Right hindlimb (tissue), 1 donor: ENCODE results near the gene CYS1.
"Not testable (repeated sequence)": the region's sequence is repeated elsewhere in the genome, so short reads cannot be mapped to it uniquely, and the experiment has no call there.

Source experiments
- DNase-seq: peaks from one replicate; pipeline ENCODE4 v3.0.0-alpha.2; 2018

Gene CYS1

DNA sequence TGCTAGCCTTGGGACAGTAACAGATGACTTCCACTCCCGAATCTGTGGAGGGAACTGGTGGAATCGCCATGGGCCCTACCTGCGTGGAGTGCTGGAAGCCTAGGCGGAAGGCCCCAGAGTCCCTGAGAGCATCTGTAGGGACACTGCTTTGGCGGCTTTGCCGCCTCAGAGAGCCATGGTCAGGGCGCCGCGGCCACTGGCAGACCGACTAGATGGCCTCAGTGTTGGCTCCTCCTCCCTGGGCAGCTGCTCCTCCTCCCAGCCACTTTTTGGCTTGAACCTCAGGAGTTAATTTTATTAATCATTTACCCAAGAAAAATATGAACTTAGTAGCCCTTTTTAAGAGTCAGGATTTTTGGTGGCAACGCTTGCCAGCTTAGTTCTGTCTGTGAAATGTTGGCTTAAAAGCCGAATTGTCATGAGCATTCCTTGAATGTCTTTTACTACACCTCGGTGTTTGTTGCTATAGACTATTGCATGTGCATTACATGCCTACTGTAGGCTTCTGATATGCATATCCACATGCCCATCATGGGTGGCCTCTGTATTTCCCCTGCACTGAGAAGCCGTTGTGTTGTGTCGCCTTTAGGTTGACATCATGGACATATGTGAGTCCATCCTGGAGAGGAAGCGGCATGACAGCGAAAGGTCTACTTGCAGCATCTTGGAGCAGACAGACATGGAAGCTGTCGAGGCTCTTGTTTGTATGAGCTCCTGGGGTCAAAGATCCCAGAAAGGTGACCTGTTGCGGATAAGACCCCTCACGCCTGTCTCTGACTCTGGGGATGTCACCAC is 34.5 kb downstream of the CYS1 start:
- DNase-seq: no peak

DNA sequence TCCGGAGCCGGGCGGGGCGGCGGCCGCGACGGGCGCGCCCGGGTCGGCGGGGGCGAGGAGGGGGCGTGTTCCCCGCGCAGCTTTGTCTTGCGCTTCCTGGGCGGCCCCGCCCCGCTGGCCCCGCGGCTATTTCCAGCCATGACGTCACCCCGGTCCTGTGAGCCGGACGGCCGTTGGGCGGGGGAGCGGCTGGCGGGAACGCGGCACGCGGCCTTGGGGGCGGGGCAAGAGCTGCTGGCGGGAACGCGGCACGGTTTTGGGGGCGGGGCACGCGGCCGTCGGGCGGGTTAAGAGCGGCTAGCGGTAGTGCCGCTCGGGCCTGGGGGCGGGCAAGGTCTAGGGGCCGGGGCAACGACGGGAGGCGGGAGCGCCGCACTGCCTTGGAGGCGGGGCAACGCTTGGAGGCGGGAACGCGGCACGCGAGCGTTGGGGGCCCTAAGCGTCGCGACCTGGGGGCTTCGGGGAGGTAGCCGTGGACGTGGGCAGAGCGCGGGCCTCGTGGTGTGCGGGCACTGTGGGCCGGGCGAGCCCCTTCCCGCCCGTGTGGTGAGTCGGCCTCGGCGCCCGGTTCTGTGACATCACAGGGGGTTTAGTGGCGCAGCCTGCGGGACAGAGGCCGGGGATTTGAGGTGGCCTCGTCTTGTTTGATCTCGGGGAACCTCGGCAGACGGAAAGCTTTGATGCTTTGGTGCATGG is 36.2 kb downstream of the CYS1 start:
- peak; percentile 98 for DNase-seq

DNA sequence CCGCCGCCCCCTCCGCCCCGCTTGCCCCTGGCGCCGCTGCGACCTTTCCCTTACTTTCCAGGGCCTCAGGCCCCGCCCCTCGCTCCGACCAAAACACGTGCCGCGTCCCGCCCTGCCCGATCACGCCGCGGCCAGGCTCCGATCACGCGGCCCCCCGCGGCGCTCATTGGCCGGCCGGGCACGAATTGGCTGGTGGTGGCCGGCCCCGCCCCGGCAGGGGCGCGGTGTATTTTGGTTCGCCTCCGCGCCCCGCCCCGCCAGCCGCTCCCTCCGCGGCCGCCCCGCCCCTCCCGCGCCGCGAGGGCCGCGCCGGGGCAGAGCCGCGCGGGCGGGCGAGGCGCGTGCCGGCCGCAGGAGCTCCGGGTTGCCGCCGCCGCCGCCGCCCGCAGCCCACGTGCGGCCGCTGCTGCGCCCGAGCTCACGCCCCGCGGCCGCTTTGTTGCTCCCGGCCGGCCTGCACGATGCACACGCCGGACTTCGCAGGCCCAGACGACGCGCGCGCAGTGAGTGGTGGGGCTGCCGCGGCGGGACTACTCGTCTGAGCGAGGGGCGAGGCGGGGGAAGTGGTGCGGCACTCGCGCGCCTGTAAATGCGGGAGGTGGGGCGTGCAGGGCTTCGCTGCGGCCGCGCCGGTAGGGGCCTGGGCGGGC is 36.8 kb downstream of the CYS1 start, which contains the start of gene KLF11:
KLF11 (plus strand) TSS at position 295 of the 650 bp plus-strand sequence; CDS start at position 462, 167 bp downstream.
- DNase-seq: peak; percentile 94

DNA sequence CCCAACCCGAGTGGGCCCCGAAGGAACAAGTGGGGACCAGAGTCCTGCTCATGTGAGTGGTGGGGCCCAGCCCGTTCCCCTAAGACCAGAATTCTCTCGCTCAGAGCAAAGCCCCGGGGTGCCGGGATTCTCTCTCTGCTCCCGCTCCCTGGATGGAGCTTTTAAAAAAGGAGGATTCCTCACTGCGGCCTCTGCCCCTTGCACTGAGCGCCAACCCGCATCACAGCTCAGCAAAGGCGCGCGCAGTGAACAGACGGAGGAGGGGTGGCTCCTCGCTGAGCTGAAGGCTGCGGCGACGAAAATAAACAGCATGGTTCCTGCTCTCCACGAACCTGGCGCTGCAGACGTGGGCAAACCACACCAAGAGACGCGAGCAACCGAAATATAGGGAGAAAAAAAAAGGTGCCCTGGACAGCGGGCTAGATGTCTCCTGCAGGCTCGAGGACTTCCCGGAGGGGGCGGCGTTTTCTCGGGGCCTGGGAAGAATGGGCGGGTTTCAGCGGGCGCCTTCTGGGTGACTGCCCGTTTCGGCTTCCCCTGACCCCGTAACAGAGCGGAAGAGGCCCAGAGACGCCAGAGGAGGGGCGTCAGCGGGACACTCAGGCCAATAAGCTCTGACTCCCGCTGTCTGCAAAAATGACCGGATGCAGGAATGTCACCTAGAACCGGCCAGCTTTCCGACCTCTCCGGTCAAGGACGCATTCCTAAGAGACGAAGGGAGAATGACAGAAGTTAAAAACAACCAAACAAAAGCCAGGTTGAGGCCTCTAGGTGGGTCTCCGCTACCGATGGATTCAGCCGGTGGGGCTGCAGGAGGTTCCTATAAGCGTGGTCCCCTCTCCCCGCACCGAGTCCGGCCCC is 37.7 kb downstream of the CYS1 start:
- peak; percentile 88 for DNase-seq

DNA sequence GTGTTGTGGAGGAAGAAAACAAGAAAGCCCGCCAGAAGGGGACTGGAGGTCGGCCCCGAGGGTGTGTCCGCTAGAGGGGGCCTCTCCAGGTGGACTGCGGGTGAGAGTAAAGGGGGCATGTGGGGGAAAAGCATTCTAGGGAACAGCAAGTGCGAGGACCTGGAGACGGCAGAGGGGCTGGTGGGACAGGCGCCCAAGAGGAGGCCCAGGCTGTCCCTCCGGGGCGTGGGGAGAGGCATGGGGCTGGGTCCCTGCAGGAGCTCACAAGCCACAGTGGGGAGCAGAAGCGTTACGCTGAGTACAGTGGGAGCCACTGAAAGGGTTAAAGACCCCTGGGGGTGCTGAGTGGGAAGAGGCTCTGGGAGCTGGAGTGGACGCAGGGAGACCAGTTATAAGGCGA is 38.5 kb downstream of the CYS1 start:
- no peak for DNase-seq

DNA sequence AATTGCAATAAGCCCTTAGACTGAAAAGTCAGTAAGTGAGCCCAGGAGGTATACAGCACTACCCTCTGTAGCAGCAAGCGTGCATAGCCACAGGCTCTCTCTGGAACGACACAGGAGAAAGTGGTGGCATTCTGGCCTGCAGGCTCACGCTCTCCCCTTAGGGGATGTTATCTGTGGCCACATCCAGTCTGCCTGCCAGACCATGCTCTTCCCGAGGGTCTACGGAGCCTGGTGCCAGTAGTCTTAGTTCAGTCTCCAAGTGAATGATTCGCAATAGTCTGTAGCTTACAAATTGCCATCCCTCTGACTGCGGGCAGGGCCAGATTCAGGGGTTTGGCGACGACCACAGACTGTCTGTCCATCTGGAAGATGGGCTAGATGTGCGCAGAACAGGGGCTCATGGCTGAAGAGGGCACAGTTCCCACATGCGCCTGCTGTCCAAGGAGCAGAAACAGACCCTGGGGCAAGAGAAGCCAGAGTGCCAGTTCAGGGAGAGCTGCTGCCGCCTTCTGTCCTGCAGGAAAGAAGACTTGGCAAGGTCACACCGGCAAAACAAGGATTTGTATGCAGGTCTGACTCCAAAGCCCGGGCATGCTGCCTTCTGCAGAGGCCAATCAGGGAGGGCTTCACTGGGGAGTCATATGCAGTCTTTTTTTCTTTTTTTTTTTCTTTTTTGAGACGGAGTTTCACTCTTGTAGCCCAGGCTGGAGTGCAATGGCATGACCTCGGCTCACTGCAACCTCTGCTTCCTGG is 40.4 kb downstream of the CYS1 start:
- no peak for DNase-seq

DNA sequence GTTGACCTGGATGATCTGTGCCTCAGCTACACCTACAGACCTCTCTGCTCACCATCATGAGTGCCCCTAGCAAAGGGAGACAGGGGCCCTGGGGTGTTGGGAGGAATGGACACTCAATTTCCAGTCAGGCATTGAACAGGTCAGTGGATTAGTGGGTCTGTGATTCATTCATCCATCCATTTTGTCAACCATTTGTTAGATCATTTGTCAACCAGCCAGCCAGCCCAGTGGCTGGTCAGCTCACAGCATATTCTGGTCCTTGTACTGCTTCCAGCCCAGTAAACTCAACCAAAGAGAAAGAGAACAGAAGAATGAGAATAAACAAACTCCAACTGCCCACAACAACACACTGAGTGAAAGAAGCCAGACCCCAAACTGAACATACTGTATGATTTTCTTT is 41.5 kb downstream of the CYS1 start:
- DNase-seq: no peak

DNA sequence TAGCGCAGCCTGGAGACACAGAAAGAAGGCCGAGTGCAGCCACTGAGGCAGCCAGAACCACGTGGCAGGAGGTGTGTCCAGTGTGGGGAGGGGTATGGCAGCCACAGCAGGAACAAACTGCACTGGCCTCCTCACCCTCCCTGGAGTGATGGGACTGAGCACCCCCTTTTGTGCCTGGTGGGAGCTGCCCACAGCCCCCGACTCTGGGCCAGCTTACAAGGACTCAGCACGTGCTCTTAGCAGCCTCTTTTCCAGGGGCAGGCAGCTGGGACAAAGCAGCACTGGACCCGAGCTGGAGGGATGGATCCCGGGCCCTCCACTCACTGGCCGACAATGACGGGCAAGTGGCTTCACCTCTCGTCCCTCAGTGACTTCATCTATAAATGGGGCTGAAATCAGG is 42.1 kb downstream of the CYS1 start:
- DNase-seq: no peak

DNA sequence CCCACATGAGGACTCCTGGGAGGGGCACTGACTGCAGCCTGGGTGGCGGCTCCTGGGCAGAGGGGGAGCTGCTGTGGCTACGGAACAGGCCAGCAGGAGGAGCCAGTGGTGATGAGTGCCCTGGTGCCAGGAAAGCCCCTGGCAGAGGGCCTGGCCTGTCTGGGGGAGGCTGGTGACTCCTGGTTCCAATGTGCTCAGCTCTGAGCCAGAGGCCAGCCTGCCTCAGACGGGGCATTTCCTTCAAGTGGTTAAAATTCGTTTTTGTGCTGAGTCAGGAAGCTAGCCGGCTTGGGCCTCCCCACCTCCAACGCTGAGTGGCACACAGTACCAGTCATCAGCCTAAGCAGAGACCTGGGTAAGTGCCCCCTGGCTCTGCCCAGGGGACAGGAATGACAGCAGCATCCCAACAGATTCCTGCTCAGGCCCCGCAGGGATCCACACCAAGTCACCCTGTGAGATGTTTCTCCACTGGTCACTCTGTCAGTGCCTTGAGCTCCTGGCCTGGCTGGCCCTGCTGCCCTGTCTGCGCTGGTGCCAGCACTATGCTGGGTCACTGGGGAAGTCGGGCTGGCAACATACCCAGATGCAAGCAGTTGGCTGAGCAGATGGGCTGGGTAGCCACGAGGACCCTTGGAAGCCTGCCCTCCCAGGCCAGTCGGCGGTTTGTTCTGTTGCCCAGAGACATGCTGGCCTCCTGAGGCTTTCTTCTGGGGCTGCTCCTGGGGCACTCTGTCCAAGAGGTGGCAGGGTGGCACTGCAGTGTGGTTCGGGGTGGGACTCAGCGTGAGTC is 43.9 kb downstream of the CYS1 start:
- DNase-seq: peak; percentile 73

DNA sequence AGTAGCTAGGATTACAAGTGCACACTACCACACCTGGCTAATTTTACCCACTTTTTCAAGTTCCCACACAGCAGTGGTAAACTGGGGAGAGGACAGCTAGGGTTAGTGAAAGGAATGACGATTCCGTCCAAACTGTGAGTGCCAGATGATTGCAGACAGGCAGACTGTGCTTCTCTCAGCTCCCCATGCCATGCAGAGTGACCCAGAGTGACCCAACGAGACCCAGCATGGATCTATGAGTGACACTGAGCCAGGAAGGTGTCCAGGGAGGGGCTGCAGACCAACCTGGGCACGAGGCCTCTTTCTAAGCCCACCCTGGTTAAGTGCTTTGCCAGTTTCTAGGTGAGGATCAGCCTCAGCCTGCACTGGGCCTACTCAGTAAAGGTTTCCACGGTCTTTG is 44.6 kb downstream of the CYS1 start:
- DNase-seq: no peak

DNA sequence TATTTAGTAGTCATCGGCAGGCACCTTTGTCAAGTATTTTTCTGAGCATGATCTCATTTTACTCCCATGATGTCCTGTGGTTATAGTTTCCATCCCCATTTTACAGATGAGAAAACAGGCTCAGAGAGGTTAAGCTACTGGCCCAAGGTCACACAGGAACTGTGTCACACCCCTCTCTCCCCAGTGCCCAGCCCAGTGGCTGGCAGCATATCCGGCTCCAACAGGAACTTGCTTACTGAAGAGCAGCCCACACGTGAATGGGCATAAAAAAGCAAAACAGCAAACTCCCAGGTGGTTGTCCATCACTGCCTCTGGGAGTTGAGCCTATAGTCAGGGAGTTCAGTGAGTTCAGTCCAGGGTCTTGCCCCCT is 45.2 kb downstream of the CYS1 start:
- no peak for DNase-seq

DNA sequence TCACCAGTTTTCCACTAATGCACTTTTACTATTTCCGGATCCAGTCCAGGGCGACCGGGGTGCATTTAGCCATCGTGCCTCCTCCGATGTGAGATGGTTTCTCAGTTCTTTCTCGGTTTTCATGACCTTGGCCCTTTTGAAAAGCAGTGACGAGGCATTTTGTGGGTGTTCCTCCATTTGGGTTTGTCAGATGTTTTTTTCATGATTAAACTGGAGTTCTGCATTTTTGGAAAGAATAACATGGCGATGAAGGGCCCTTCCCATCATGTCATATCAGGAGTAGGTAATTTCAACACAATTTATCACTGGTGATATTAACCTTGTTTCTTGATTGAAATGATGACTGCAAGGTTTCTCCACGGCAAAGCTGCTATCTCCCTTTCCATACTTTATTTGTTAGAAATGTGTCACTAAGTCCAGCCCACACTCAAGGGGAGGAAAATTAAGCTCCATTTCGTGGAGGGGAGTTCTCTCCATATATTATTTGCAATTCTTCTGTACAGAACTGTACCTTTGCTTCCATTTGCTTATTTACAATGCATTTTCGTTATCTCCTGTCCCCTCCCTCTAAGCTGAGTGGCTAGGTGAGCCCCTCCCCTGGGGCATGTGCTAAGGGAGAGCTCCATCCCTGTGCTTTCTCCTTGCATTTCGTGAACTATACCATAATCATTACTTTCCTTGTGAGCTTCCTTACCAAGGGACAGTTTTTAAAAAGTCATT is 45.7 kb downstream of the CYS1 start:
- no peak for DNase-seq

DNA sequence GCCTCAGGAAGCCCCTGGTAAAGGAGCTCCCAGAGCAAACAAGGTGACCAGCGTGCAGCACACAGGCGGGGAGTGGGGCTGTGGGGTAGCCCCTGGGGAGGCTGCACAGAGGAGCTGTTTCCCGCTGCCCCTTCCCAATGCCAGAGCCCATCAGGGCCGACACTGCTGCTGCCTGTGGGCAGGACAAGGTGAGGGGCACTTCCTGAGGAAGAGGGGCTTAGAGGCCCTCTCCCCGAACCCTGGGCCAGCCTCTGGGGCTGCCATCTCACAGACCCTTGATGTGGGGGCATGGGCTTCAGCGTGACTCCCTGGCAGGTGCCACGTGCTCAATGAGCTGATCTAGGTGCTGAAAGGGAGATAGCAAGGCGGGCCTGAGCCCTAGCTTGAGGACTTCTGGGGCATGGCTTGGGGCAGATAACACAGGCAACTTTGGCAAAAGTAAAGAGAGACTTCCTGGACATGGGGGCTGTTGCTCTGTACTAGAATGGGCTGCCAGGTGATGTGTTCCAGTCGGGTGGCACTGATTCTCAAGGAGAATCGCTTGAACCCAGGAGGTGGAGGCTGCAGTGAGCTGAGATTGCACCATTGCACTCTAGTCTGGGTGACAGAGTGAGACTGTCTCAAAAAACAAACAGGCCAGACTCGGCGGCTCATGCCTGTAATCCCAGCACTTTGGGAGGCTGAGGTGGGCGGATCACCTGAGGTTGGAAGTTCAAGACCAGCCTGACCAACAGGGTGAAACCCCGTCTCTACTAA is 46.8 kb downstream of the CYS1 start:
- no peak for DNase-seq

DNA sequence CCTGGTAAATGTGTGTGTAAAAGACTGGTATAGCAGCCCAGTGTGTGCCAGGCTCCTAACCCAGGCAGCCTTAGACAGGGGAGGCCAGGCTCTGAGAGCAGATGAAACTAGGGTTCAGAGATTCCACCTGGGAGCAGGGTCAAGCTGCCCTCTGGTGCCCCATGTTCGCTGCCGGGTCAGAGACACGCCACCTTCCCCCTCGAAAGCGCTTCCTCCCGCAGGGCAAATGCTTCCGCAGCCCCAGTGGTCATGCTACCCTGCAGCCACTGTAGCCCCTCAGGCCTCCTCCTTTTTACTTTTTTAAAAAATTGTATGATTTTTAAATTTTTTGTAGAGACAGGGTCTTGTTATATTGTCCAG is 47.5 kb downstream of the CYS1 start:
- DNase-seq: no peak

DNA sequence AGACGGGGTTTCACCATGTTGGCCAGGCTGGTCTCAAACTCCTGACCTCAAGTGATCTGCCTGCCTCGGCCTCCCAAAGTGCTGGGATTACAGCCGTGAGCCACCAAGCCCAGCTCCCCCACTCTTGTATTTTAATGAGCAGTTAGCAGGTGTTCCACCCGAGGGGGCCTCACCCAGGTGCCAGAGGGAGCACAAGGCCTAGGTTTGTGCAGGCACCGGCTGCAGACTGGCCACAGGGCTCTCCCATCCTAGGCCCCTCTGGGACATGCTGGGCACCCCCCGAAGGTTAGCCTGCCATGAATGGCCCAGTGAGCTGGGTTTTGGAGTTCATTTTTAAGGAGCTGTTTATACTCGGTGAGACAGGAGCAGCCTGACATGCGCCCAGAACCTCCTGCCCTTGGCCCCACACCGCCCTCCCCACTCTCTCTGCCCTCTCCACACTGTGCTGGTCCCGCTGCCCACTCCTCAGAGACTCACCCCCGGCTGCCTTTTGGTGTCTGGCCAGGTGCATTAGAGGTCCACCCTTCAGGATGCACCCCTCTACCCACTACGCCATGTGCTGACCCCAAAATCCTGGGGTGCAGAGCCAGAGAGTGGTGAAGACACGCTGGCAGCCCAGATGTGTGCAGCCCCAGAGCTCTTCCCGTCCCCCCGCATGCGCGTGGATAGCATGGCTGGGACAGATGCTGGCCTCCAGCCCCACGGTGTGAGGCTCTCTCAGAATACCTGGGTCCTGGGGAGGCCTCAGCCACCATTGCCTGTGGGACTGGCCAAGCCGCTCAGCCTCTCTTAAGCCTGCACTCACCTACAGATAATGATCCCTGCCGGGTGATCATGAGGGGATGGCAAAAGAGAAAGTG is 48.1 kb downstream of the CYS1 start:
- DNase-seq: no peak

DNA sequence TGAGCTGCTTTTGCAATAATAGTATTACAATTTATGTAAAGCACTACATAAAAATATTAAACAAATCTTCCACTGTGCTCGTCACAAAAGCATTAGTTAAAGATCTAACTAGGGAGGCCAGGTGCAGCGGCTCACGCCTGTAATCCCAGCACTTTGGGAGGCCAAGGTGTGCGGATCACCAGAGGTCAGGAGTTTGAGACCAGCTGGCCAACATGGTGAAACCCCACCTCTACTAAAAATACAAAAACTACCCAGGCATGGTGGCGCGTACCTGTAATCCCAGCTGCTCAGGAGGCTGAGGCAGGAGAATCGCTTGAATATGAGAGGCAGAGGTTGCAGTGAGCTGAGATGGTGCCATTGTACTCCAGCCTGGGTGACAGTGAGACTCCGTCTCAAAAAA is 49.4 kb downstream of the CYS1 start:
- DNase-seq: not testable (repeated sequence)

DNA sequence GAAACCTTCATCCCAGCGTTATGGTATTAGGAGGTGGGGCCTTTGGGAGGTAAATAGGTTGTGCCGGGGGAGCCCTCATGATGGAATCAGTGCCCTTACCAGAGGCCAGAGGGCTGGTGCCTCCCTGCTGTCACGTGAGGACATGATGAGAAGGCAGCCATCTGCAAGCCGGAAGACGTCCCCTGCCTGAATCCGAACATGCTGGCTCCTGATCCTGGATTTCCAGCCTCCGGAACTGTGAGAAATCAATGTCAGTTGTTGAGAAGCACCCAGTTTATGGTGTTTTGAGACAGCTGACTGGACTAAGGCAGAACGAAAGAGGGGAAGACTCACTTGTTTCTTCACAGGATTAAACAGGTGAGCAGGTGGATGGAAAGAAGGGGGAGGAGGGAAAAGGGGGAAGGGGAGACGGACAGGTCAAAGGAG is 49.9 kb downstream of the CYS1 start:
- no peak for DNase-seq

DNA sequence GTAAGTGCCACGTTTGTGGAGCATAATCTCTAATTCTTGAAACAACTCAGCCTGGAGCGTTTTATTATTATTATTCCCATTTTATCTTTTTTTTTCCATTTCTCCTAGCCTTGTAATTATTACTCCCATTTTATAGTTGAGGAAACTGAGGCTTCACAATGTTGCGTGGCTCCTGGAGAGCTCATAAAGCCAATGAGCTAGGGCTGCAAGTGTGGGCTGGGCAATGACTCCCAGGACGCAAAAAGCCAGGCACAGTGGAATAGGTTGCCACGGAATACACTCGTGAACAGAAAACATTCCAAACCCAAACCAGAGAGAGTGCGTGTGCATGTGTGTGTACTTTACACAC is 50.4 kb downstream of the CYS1 start:
- no peak for DNase-seq
